ENCODE data around the gene ZNF804B.
A peak's percentile ranks its signal among the peaks of the same experiment; 100 is the strongest.

The ZNF804B gene

GRCh38 chr7:88967432-88967831, 207.9 kb downstream of the ZNF804B start:
- no peak for DNase-seq (ENCODE audit: low spot score)

GRCh38 chr7:88969167-88969566, 209.7 kb downstream of the ZNF804B start:
- no peak for DNase-seq (ENCODE audit: low spot score)

- no peak for DNase-seq (ENCODE audit: low spot score)
These were observed 225.8 kb downstream of the ZNF804B start for GRCh38 chr7:88985295-88985694.

GRCh38 chr7:89001306-89001705, 241.8 kb downstream of the ZNF804B start:
- no peak for DNase-seq (ENCODE audit: low spot score)

- DNase-seq (ENCODE audit: low spot score) = peak; percentile 25
These were observed 243.8 kb downstream of the ZNF804B start for GRCh38 chr7:89002981-89003956.

GRCh38 chr7:89012016-89012415, 252.5 kb downstream of the ZNF804B start:
- DNase-seq (ENCODE audit: low spot score) = no peak

- no peak for DNase-seq (ENCODE audit: low spot score)
These were observed 258.2 kb downstream of the ZNF804B start for GRCh38 chr7:89017695-89018094.

GRCh38 chr7:89021741-89022140, 262.2 kb downstream of the ZNF804B start:
- DNase-seq (ENCODE audit: low spot score) = no peak

- no peak for DNase-seq (ENCODE audit: low spot score)
These were observed 263.7 kb downstream of the ZNF804B start for GRCh38 chr7:89023206-89023605.

GRCh38 chr7:89023877-89024276, 264.4 kb downstream of the ZNF804B start:
- DNase-seq (ENCODE audit: low spot score) = no peak

GRCh38 chr7:89027781-89028180, 268.3 kb downstream of the ZNF804B start:
- no peak for DNase-seq (ENCODE audit: low spot score)

- DNase-seq (ENCODE audit: low spot score) = no peak
These were observed 268.8 kb downstream of the ZNF804B start for GRCh38 chr7:89028319-89028718.

GRCh38 chr7:89029864-89030263, 270.4 kb downstream of the ZNF804B start:
- DNase-seq (ENCODE audit: low spot score) = no peak

- DNase-seq (ENCODE audit: low spot score) = no peak
These were observed 281.7 kb downstream of the ZNF804B start for GRCh38 chr7:89041240-89041639.

- no peak for DNase-seq (ENCODE audit: low spot score)
These were observed 283.4 kb downstream of the ZNF804B start for GRCh38 chr7:89042940-89043339.

- DNase-seq (ENCODE audit: low spot score) = no peak
These were observed 289.5 kb downstream of the ZNF804B start for GRCh38 chr7:89049043-89049442.

GRCh38 chr7:89053130-89053529, 293.6 kb downstream of the ZNF804B start:
- DNase-seq (ENCODE audit: low spot score) = no peak

- no peak for DNase-seq (ENCODE audit: low spot score)
These were observed 294.9 kb downstream of the ZNF804B start for GRCh38 chr7:89054361-89054760.

- DNase-seq (ENCODE audit: low spot score) = no peak
These were observed 300.7 kb downstream of the ZNF804B start for GRCh38 chr7:89060234-89060633.

GRCh38 chr7:89064831-89065230, 305.3 kb downstream of the ZNF804B start:
- DNase-seq (ENCODE audit: low spot score) = no peak

GRCh38 chr7:89067048-89067447, 307.5 kb downstream of the ZNF804B start:
- DNase-seq (ENCODE audit: low spot score) = no peak

GRCh38 chr7:89072081-89072480, 312.6 kb downstream of the ZNF804B start:
- no peak for DNase-seq (ENCODE audit: low spot score)

GRCh38 chr7:89073776-89074175, 314.3 kb downstream of the ZNF804B start:
- DNase-seq (ENCODE audit: low spot score) = no peak

GRCh38 chr7:89077992-89078391, 318.5 kb downstream of the ZNF804B start:
- no peak for DNase-seq (ENCODE audit: low spot score)
